Stimulated activated CD8-positive, alpha-beta memory T cell treated with anti-CD3 and anti-CD28 coated beads, Interleukin-12 subunit alpha, Interleukin-12 subunit beta, amount 100 ng/mL, for 4 hours (primary cell): ENCODE measurements around the gene TRIOBP.
"Not testable (repeated sequence)": the region's sequence is repeated elsewhere in the genome, so short reads cannot be mapped to it uniquely, and the experiment has no call there.

ENCODE experiments used
- DNase-seq: peaks from one replicate; pipeline ENCODE4 v3.0.0-alpha.2; 2020; ENCODE audit warnings: low read depth

Gene TRIOBP

DNA sequence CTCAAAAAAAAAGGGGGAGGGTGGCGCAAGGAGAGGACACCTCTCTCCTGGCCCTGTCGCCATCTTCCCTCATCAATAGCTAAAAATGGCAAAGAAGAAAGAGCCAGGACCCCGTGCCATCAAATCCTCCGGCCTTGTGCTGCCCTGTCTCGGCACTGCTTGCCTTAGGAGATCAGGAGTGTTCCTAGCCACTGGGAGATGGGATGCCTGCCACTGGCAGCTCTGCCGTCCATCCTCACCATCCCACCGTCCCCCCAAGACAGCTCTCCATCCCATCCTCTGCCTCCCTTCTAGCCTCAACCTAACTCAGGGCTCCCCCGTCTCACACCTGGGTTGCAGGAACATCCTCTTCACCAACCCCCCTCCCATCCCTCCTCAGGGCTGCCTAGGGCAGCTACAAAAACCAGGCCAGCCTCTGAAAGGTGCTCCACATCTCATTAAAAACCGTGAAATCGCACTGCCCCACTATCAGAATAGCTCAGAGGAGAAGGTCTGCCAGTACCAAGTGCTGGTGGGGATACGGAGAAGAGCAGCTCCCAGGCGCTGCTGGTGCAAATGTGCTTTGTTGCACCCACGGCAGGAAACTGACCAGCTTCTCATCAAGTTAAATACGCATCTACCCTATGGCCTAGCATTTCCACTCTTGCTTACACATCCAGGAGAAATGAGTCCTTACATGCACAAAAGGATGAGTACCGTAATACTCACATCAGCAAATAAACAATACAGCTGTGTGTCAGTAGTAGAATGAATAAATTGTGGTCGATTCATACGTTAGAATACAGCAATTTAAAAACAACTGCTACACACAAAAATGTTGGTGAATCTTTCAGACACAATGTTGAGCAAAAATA lies 79.2 kb downstream of the TRIOBP start:
- DNase-seq: no peak

GRCh38 chr22:37776639-37777005 lies 79.8 kb downstream of the TRIOBP start:
- DNase-seq: no peak

DNA sequence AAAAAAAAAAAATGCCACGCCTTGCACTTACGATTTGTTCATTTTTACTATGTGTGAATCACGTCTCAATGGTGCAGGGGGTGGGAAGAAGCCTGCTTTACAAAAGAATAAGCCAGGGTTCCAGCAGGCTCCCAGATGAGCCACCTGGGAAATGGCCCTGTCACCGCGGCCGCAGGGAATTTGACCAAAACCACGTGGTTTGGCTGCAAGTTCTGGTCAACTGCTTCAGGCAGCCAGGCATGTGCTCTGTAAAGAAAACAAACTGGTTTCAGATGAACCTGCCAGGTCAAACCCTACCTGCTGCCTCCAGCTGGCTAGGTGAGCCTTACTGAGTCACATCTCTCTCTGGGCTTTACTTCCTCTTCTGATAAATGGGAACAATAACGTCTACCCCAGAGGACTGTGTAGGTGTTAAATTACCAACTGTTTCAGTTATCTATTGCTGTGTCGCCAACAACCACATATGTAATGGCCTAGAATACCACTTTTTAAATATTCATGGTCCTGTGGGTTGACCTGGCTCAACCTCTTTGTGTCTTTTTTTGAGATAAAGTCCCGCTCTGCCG lies 80.4 kb downstream of the TRIOBP start:
- DNase-seq: no peak

DNA sequence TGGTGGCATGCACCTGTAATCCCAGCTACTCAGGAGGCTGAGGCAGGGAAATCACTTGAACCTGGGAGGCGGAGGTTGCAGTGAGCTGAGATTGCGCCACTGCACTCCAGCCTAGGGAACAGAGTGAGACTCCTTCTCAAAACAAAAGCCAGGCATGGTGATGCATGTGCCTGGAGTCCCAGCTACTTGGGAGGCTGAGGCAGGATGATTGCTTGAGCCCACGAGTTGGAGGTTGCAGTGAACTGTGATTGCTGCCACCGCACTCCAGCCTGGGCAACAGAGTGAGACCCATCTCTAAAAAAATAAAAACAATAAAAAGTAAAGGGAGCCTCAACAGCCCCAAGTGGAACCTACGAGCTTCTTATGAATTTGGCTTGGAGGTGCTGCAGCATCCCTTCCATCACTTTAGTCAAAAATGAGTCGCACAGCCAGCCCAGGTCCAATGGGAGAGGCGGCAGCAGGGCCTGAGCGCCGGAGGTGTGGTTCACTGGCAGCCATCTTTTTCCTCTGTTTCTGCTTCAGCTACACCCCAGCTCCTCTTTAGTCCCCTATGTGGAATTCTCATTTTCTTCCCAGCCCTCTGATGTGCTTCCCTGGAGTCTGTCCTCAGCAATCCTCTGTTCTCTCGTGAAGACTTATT lies 81.6 kb downstream of the TRIOBP start:
- DNase-seq: no peak

- no peak for DNase-seq
These were observed 84.7 kb downstream of the TRIOBP start for GRCh38 chr22:37781434-37782059.

DNA sequence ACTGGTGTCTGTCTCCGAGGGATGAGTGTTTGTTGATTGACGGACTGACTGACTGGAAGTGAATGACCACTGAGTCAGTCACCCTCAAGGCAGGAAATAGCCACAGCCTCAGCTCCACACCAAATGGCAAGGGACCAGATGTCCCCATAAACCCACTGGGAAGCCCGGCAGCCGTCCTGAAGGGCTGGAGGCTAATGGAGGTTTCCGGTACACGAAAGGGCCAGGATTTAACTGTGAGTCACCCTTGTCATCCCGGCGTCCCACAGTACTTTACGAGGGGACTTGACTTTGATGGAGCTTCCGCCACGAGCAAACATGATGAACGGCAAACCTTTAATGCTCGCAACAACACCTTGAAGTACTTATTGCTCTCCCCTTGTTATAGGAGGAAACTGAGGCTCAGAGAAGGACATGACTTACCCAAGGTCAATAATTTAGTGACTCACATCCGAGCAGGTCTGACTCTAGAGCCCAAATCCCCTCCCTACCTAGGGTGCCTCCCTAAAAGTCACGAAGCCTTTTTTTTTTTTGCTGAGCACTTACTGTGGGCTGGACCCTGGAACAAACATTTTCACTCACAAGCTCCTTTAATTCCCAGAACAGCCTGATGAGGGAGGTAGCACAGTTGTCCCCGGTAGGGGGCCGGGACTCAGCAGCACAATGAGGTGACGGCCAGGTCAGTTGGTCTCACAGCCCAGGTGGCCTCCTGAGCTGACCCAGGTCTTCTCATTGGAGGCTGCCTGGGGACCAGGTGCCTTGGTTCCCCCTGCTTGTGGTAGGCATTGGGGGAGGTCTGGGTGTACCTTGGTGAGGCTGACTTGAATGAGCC lies 85.7 kb downstream of the TRIOBP start:
- no peak for DNase-seq

DNA sequence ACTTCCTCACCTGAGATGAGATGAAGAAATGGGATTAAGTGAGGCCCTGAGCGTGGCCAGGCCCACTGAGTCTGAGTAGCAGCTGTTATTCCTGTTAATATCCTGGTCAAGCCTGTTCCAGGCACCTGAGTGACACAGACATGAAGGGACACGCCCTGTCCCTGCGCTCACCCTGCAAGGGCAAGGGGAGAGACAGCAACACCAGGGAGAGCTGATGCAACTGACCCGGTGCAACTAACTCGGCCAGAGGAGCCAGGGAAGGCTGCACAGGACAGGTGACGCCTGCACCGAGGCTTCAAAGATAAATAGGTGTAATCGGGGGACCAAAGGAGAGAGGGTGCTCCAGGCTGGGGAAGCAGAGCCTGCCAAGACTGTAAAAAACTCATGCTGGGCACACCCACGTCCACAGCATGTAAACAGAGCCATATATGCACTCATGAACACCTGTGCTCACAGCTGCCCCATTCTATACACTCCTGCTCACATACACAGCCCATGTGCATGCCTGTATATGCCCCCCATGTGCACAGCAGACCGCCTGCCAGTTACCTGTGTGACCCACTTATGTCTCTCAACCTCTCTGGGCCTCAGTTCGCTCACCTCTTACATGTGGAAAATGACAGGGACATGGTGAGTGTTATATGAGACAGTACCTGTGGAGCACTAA lies 88.1 kb downstream of the TRIOBP start:
- DNase-seq: no peak

DNA sequence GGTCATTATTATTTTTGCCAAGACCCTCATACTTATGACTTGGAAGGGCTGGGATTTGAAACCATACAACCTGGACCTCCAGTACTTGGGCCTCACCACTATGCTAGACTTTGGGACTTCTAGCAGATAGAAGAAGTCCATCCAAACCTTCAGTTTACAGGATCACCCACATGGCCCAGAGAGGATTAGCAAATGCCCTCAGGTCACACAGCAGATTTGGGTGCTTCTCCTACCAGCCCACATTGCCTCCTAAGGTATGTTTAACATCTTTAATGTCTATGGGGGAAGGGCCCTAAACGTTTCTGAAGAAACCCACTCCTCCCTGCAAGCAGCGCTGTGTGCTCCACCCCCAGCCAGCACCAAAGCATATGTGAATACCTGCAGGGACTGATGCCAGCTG lies 93.4 kb downstream of the TRIOBP start:
- DNase-seq: no peak

DNA sequence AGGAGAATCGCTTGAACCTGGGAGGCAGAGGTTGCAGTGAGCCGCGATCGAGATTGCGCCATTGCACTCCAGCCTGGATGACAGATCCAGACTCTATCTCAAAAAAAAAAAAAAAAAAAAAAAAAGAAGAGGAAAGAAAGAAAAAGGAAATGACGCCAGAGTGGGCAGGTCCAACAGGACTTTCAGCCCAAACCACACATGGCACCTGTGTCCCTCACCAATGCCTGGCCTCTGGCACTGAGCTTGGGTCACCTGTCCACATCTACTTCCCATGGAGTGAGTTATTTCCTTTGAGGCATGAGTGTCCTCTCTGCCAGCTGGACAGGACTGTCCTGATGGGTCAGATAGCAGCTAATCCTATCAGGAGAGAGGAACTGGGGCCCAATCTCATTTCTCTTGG lies 95.6 kb downstream of the TRIOBP start:
- no peak for DNase-seq

DNA sequence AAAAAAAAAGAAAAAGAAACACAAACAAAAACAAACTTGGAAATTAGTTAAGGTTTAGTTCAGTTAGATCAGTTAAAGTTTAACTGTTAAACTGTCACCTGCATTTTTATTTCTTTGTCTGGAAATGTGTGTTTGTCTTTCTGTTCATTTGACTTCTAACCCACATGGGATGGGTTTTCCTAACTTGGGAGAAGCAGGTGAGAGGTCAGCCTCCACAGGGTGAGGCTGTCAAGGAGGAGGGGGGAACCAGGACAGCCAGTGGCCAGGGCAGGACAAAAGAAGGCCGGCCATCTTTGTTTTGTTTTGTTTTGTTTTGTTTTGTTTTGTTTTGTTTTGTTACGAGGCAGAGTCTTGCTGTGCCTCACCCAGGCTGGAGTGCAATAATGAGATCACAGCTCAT lies 97.5 kb downstream of the TRIOBP start:
- no peak for DNase-seq

DNA sequence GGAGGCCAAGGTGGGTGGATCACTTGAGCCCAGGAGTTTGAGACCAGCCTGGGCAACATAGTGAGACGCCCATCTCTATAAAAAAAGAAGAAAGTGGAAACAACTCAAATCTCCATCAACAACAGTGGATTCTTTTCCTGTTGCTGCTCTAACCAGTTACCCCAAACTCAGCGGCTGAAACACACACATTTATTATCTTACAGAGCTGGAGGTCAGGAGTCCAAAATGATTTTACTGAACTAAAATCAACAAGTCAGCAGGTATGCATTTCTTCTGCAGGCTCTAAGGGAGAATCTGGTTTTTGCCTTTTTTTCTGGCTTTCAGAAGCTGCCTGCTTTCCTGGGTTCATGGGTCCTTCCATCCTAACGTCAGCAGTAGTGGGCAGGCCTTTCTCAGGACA lies 99.2 kb downstream of the TRIOBP start:
- DNase-seq: no peak

GRCh38 chr22:37797259-37797658 lies 100.4 kb downstream of the TRIOBP start:
- not testable (repeated sequence) for DNase-seq

GRCh38 chr22:37797874-37798500 lies 101.1 kb downstream of the TRIOBP start:
- DNase-seq: no peak

DNA sequence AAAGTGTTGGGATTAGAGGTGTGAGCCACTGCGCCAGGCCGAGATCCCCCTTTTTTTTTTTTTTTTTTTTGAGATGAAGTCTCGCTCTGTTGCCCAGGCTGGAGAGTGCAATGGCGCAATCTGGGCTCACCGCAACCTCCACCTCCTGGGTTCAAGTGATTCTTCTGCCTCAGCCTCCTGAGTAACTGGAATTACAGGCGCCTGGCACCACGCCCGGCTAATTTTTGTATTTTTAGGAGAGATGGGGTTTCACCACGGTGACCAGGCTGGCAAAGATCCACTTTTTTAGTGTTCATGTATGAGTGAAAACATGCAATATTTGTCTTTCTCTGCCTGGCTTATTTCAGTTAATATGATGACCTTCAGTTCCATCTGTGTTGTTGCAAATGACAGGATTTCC lies 103.1 kb downstream of the TRIOBP start:
- DNase-seq: not testable (repeated sequence)

- no peak for DNase-seq
These were observed 105.1 kb downstream of the TRIOBP start for GRCh38 chr22:37801946-37802309.

DNA sequence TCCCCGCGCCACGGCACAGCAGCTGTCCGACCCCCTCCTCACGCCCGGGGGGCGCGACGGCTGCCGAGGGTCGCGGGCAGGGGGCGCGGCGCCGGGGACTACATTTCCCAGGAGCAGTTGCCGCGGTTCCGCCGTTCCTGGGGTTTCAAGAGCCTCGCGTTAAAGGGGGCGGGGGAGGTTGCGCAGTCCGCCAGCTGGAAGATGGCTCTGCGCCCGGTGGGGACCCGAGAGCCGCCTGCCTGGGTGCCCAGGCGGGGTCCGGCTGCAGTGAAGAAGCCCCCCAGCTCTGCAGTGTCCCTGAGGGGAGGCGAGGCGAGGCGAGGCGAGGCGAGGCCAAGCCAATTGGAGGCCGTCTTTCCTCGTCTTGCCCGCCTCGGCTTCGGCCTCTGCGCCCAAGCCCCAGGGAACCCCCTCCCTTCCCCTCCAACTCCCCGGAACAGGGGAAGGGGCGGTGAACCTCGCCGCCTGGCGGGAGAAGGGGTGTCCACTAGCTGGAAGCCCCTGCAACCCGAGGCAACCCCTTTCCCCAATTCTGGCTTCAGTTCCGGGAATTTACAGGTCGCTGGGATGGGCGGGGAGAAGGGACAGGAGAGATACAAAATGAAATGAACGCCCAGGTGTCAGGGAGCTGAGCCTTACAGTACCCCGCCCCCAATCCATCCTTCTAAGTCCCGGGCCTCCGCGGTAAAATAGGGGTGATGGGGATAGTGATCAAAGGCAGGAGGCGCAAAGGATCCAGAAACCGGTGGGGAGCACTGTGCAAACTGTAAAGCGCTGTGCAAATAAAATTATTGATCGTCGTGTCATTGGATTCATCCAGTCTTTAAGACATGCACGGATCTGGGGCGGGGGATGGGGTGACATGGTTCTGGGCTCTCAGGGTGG lies 105.7 kb downstream of the TRIOBP start:
- no peak for DNase-seq

DNA sequence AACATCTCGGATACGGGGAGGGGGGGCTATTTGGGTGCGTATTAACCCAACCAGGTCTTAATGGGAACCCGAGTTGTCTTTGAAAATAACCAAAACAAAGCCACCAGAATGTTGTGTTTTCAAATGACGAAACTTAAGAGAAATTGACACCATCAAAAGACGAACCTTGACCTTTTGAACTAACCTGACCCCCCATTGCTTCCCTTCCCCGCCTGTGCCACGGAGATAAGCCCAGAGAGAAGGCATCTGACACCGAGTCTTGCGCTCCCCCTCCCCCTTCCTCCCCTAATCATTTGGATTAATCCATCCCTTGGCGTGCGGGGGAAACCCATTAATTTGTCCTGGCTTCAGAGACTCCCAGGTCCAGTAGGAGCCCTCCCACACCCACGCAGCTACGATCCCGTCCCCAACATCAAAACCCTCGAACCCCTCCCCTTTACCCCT lies 106.4 kb downstream of the TRIOBP start:
- DNase-seq: no peak

DNA sequence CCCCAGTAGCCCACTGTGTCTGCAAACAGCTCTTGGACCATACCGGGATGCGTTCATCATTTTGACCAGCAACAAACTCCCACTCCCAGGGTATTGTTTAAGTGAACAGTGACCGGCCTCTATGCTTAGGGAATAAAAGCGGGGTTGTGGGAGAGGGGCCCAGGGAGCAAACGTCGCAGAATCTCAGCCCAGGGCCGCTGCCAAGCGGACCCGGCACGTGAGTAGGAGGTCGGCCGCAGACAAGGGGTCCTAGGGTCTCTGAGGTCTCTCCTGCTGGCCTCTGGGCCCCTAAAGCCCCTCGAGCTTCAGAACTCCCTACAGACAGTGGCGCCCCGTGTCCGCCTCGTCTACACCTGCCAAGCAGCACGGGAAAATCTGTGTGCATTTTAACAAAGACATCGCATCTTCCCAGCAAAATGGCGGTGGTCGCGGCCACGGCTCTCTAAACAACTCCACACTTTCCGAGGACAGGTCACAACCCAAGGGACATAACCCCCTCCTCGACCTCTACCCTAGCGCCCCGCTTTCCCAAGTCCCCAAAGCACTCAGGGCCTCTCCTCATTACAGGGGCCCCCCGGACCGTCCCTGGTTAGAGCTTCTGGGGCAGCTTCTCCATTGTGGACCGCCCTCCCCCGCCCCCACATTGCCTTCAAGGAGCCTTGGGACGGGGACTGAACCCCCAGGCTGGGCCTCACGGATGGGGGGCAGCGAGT lies 106.9 kb downstream of the TRIOBP start:
- DNase-seq: no peak

DNA sequence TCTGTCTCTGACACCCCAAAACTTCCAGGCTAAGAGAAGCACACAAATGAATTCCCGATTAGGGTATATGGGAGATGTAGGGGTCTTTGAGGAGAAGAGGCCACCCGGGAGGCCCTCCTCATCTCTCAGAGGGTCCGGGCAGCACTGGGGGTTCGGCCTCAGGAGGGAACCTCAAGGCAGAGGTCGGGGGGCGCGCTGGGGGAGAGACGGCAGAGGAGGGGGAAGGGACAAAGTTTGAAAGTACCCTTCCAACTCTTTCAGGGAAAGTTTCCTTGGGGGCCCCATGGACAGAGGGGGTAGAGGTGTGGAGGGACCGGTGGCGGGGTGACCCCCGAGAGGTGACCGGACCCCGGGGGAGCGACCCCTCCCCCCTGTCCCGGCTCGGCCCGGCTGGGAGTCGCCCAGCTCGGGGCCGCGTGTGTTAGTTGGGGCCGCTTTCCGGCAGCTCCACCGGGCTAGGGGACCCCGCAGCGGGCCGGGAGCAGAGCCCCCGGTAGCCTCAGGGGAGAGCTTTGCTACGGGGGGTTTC lies 107.6 kb downstream of the TRIOBP start:
- DNase-seq: no peak
